Gastroesophageal sphincter (tissue), 3 donors: ENCODE data around the gene TADA1.

Source experiments
- EP300 ChIP-seq: sonication (generic); formaldehyde crosslinking; IDR thresholded peaks from one replicate; pipeline ENCODE4 v1.6.1; 2017; ENCODE audit warnings: antibody characterized with exemption, mild to moderate bottlenecking
- POLR2A ChIP-seq, 2 donors: fragments of 450-650 bp; IDR thresholded peaks; one replicate each; pipeline ENCODE4 v1.6.1; 2017; ENCODE audit warnings: antibody characterized with exemption in 2 of 2, mild to moderate bottlenecking in 2 of 2, moderate library complexity in 1 of 2
- POLR2AphosphoS5 ChIP-seq: sonication (generic); formaldehyde crosslinking; IDR thresholded peaks from one replicate; pipeline ENCODE4 v1.6.1; 2017; ENCODE audit warnings: antibody characterized with exemption
- TF ChIP-seq, protein P1 (sequence below), 4 experiments: fragments of 200-600 bp in 2 of 4; fragments of 450-650 bp in 2 of 4; sonication (generic) in 1 of 4; IDR thresholded peaks; one replicate each; pipeline ENCODE4 v1.5.1; 2017 to 2019; ENCODE audit warnings: antibody characterized with exemption in 4 of 4, mild to moderate bottlenecking in 2 of 4, moderate library complexity in 2 of 4

DNA sequence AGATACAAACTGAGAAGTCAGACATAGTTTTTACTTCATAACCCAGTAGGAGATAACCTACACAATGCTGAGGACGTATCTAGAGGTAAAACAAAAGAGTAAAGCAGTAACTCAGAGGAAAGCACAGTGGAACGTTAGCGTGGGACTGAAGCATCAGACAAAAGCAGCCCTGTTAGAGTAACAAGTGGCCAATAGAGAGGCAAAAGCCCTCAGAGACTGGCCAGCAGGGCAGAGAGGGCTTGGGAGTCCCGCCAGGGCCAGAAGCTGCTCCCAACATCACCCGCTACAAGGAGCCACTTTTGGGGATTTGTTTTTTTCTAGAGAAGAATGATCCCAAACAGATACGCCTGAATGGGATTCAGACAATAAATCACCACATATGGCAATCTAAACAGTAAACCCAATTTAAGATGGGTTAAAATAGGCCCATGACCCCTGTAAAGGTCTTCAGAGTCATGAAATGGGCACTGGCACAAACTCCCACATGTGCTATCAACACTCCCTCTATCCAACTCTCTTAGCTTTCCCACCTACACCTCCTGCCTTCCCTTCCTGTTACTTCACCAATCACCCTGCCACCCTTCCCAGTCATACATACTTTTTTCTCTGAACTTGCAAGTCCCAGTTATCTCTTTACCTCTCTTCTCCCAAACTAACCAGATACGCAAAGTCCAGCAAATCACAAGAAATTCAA is 17.2 kb downstream of the TADA1 start:
- TF ChIP-seq POLR2A (IDR thresholded peaks at IDR 0.05) (no peak), POLR2AphosphoS5 (no peak), EP300 (no peak)
- TF ChIP-seq, protein P1, sequence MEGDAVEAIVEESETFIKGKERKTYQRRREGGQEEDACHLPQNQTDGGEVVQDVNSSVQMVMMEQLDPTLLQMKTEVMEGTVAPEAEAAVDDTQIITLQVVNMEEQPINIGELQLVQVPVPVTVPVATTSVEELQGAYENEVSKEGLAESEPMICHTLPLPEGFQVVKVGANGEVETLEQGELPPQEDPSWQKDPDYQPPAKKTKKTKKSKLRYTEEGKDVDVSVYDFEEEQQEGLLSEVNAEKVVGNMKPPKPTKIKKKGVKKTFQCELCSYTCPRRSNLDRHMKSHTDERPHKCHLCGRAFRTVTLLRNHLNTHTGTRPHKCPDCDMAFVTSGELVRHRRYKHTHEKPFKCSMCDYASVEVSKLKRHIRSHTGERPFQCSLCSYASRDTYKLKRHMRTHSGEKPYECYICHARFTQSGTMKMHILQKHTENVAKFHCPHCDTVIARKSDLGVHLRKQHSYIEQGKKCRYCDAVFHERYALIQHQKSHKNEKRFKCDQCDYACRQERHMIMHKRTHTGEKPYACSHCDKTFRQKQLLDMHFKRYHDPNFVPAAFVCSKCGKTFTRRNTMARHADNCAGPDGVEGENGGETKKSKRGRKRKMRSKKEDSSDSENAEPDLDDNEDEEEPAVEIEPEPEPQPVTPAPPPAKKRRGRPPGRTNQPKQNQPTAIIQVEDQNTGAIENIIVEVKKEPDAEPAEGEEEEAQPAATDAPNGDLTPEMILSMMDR (IDR thresholded peaks at IDR 0.05): no peak
